Neural cell (in vitro differentiated cells): ENCODE measurements around the gene PTPRN2.

Source experiments
- SMC3 ChIP-seq: fragments of 450-650 bp; conservative IDR thresholded peaks from 2 replicates; pipeline ENCODE4 v1.6.1; 2014; ENCODE audit warnings: antibody characterized with exemption, mild to moderate bottlenecking, moderate library complexity; ENCODE audit not compliant: poor library complexity
- TF ChIP-seq, protein P1 (sequence below): fragments of 450-650 bp; IDR thresholded peaks from 2 replicates; pipeline ENCODE4 v1.5.1; 2014; ENCODE audit warnings: antibody characterized with exemption, mild to moderate bottlenecking, moderate library complexity; ENCODE audit not compliant: poor library complexity, severe bottlenecking

DNA sequence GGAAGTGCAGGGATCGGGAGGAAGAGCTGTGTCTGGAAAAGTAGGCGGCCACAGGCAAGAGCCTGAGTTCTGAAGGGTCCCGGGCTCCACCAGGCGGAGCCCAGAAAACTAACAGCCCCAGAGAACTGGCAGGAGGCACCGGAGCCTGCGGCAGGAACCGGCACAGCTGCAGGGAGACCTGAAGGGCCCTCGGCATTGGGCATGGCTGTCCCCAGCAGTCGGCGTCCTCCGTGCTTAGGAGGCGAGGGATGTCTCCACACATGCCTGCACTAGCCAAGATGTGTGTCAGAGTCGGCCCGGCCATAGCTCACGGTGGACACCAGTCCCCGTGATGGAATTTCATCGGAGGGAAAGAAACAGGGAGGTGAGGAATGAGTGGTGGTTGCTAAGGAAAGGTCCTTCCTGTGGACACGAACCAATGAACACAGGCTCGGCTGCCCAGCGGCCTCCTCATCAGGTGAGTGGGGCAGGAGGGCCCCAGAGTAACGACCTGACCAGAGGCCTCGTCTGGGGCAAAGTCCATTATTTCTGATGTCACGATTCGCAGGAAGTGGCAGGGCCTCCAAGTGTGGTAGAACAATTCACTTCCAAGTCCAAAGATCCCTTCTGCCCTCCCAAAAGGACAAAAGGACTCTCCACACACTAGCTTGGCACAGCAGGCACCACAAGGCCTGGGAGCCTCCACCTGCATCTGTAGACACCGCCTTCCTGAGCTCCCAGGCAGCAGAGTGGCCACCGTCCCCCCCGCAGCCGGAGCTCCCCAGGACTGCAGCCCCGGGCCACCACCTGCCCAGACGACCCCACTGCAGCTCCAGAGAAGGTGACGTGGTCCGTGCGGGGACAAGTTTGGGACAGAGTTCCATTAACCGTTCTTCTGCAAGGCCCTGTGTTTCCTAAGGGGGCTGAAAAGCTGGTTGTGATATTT, 444.2 kb downstream of the PTPRN2 start:
- no peak for TF ChIP-seq SMC3
- TF ChIP-seq, protein P1, sequence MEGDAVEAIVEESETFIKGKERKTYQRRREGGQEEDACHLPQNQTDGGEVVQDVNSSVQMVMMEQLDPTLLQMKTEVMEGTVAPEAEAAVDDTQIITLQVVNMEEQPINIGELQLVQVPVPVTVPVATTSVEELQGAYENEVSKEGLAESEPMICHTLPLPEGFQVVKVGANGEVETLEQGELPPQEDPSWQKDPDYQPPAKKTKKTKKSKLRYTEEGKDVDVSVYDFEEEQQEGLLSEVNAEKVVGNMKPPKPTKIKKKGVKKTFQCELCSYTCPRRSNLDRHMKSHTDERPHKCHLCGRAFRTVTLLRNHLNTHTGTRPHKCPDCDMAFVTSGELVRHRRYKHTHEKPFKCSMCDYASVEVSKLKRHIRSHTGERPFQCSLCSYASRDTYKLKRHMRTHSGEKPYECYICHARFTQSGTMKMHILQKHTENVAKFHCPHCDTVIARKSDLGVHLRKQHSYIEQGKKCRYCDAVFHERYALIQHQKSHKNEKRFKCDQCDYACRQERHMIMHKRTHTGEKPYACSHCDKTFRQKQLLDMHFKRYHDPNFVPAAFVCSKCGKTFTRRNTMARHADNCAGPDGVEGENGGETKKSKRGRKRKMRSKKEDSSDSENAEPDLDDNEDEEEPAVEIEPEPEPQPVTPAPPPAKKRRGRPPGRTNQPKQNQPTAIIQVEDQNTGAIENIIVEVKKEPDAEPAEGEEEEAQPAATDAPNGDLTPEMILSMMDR: no peak
